NCI-H2029 treated with DMSO at 0.1 percent for 48 hours (cell line): ENCODE measurements around the gene SCN3A.

Source experiments
- DNase-seq: peaks from one replicate; lab custom pipeline; 2025; lab: John Stamatoyannopoulos, UW

SCN3A gene

DNA sequence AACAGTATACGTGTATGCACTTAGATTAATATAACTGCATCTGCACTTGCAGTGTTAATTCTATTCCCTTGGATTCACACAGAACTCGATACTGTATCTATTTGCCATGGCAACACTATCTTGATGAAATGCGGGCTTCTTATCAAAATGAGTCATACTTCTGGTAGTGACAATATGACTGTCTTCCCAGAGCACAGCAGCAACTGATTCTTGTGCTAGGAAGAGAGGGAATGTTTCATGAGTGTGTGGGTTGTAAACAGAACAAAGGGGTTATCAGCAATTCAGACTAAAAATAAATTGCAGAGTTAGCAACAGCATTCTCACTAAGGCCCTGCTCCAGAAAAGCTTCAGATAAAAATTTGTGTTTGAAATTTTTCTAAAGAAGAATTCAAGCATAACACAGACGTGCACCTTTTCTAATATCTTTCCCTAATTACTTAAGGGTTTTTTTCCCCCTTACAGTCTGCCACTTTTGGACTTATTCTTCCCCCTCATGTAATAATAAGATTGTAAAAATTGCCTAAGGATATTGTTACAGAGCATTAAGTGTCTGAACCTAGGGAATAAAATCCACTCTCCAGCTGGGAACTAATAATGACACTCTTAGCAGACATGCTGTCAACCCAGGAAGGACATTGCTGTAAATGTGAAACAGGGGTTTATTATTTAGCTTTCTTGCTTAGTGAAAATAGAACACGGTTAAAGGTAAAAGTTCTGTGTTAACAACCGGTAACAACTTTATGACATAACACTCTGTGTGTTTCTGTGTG, 148.6 kb downstream of the SCN3A start:
- DNase-seq = no peak

DNA sequence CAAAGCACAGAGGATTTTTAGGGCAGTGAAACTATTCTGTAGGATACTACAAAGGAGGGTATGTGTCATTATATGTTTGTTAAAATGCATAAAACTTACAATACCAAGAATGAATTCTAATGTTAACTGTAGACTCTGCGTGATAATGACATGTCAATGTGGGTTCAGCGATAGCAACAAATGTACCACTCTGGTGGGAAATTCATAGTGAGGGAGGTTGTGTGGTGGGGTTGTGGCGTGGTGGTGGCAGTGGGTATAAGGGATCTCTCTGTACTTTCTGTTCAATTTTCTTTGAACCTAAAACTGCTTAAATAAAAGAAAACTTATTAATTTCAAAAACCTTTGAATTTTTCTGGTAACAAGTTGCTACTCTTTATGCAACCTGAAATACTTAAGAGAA, 149.2 kb downstream of the SCN3A start:
- DNase-seq = no peak

DNA sequence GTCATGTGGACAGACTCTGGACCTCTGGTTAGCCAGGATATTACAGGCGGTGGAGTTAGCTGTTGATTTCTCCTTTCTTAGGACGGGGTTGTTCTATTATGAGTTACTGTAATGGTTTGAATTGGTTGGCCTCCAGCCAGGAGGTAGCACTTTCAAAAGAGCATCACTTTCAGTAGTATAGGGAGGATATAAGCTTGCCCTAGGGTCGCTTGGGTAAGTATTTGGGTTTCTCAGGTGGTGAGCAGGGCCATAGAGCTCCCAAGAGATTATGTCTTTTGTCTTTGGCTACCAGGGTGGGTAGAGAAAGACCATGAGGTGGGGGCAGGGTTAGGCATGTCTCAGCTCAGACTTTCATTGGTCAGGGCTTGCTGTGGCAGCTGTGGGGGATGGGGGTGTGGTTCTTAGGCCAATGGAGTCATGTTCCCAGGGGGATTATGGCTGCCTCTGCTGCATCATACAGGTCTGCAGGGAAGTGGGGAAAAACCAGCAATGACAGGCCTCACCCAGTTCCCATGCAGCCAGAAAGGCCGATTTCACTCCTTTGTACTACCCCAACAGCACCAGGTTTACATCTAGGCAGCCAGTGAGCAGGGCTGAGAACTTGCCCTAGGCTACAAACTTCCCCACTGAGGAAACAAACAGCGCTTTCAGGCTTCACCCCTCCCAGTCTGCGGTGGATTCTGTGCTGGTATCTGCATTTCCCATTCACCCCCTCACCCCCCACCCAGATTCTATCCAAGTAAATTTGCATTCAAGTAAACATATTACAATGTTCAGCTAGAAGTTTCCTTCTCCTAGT, 159.1 kb downstream of the SCN3A start:
- no peak for DNase-seq
